ENCODE results near the gene H1-8. TPM values are rescaled to one million over a fixed set of nuclear protein-coding genes. Genes with fewer than 3 reads are reported as not detected.
A peak's percentile ranks its signal among the peaks of the same experiment; 100 is the strongest.

The H1-8 gene
- total RNA-seq, 5 donors from 2014 or later (not counting 1 experiment from before 2014, with no cell fraction given) = not detected

DNA sequence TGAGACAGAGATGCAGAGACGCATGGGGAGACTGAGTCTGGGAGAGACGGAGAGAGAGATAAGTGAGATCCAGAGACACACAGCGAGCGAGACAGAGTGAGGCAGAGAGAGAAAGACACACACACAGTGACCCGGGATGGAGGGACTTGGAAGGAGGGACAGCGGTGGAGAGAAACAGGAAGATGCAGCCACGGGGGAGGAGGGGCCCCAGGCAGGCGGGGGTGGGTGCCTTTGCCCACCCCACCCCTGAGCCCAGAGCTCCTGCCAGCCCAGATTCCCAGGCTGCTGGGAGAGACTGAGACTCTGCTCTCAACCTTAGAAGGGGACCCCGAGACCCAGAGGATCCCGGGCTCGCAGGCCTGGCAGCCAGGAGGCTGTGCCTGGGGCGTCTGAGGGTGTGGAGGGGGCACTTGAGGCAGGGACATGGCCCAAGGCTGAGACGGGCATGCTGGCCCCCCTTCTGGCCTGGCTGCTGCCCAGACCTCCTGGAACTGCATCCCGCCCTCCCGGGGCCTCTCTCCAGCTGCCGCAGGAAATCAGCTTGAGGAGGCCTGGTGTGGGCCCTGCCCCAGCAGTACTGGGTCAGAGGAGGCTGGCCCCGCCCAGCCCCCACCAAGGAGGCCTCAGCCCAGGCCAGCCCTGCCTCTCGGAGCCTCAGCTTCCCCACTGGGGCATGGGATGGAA, 18.1 kb downstream of the H1-8 start:
- no peak for ATAC-seq (replicated peaks in 1 of 4)
- H3K4me1 Mint-ChIP-seq = peaks cover 6 to 15% (median 7%) of the 10 kb centered on the region in 3 donors
- peaks cover 0 to 4% of the 10 kb centered on the region in 2 experiments for H3K27me3 ChIP-seq (replicated peaks in 1 of 2; ENCODE audit: control insufficient read depth in 2 of 2, extremely low read depth in 1 of 2, insufficient read depth in 2 of 2, low read length in 1 of 2)
- ChIA-PET POLR2A (interaction anchor here in 1 of 2 donors (0.6 to 0.8 kb wide), 2 partner anchors 15 to 48 kb away, joined by 3 to 4 read pairs; no protein-coding TSS in a partner anchor), CTCF (no interaction called here)
- 90% methylated on average over 14 of the region's 18 CpGs for WGBS (ENCODE audit: insufficient coverage)
- no peak overlapping the region for H3K4me3 Mint-ChIP-seq
- no peaks in the 10 kb centered on the region for H3K9me3 Mint-ChIP-seq
- peaks cover 0 to 2% of the 10 kb centered on the region in 2 donors for H3K27me3 Mint-ChIP-seq
- peak overlapping the region in 1 of 2 donors; percentile 1 for H3K27ac Mint-ChIP-seq
- H3K36me3 ChIP-seq (ENCODE audit: control insufficient read depth in 2 of 2, extremely low read depth in 1 of 2, insufficient read depth in 1 of 2, low read length in 1 of 2) = peaks cover 0 to 3% of the 10 kb centered on the region in 2 donors
- H3K36me3 Mint-ChIP-seq = peaks cover 4% of the 10 kb centered on the region
- H3K4me3 ChIP-seq (ENCODE audit: control insufficient read depth in 1 of 2, extremely low read depth in 1 of 2, low read length in 1 of 2) = no peak overlapping the region
- H3K9me3 ChIP-seq = no peaks in the 10 kb centered on the region
- no peak overlapping the region for H3K27ac ChIP-seq (ENCODE audit: low read length)
- peaks cover 0 to 25% of the 10 kb centered on the region in 2 experiments for H3K4me1 ChIP-seq (ENCODE audit: control insufficient read depth in 1 of 2, extremely low read depth in 1 of 2, insufficient read depth in 2 of 2, low read length in 2 of 2)
- DNase-seq = no peak

DNA sequence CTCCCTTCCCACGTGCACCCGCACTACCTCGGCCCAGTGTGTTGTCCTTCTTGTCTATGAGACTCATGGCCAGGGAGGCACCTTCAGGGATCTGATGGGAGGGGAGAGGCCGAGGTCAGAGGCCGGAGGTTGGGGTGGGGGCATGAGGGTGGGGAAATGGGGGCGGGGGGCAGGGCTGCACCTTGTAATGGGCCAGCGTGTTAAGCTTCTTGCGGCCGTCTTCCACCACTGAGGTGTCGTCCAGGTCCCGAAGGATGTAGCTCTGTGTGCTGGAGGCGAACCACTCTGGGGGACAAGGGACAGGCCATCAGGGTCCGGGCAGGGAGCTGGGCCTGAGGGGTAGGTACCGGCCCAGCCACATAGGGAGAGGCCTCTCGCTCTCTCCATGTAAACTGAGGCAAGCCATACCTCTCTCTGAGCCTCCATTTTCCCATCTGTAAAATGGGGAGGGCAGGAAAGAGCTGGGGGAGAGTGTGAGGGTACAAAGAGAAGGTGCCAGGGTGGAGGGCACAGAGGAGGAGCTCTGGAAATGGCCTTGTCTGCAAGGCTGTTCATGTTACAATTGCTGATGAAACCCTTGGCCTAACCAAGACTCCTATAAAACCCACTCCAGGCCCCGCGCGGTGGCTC, 18.8 kb downstream of the H1-8 start:
- POLR2A ChIA-PET = interaction anchor here in 1 of 2 donors (0.6 to 0.8 kb wide), 2 partner anchors 16 to 48 kb away, joined by 3 to 4 read pairs; no protein-coding TSS in a partner anchor
- CTCF ChIA-PET = no interaction called here

DNA sequence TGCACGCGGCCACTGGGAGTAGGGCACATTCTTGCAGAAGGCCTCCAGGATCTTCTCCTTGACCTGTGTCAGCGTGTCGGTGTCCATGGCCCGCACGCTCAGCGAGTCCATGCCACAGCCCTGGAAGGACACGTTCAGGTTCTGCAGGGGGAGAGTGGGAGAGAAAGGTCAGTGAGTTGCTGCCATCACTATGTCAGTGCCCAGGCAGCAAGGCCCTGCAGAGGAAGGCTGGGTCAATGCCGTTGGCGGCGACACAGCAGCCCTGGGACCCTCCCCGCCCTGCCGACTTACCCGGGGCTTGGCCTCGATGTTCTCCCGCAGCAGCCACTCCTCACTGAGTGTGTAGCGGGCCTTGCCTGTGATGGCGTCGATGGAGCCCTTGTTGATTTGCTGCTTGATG, 19.8 kb downstream of the H1-8 start:
- ChIA-PET CTCF (no interaction called here), POLR2A (no interaction called here)
- ATAC-seq (replicated peaks in 1 of 4) (no peak), DNase-seq (no peak)
- peaks cover 0 to 33% of the 10 kb centered on the region in 2 experiments for H3K4me1 ChIP-seq (ENCODE audit: control insufficient read depth in 1 of 2, extremely low read depth in 1 of 2, insufficient read depth in 2 of 2, low read length in 2 of 2)
- Mint-ChIP-seq H3K4me3 (no peak overlapping the region), H3K27ac (no peak overlapping the region), H3K9me3 (no peaks in the 10 kb centered on the region), H3K4me1 (peaks cover 6 to 15% (median 6%) of the 10 kb centered on the region in 3 donors), H3K27me3 (no peaks in the 10 kb centered on the region), H3K36me3 (peaks cover 1% of the 10 kb centered on the region)
- no peak overlapping the region for H3K4me3 ChIP-seq (ENCODE audit: control insufficient read depth in 1 of 2, extremely low read depth in 1 of 2, low read length in 1 of 2)
- no peaks in the 10 kb centered on the region for H3K27me3 ChIP-seq (replicated peaks in 1 of 2; ENCODE audit: control insufficient read depth in 2 of 2, extremely low read depth in 1 of 2, insufficient read depth in 2 of 2, low read length in 1 of 2)
- WGBS (ENCODE audit: insufficient coverage) = 95% methylated on average over 16 of the region's 19 CpGs
- peaks cover 0 to 3% of the 10 kb centered on the region in 2 donors for H3K36me3 ChIP-seq (ENCODE audit: control insufficient read depth in 2 of 2, extremely low read depth in 1 of 2, insufficient read depth in 1 of 2, low read length in 1 of 2)
- no peak overlapping the region for H3K27ac ChIP-seq (ENCODE audit: low read length)
- no peaks in the 10 kb centered on the region for H3K9me3 ChIP-seq

More for the DNA sequence above, 18.8 kb downstream of the H1-8 start:
- Mint-ChIP-seq H3K27me3 (peaks cover 0 to 2% of the 10 kb centered on the region in 2 donors), H3K4me3 (no peak overlapping the region), H3K9me3 (no peaks in the 10 kb centered on the region), H3K36me3 (peaks cover 4% of the 10 kb centered on the region), H3K4me1 (peaks cover 6 to 15% (median 7%) of the 10 kb centered on the region in 3 donors), H3K27ac (no peak overlapping the region)
- peaks cover 0 to 3% of the 10 kb centered on the region in 2 donors for H3K36me3 ChIP-seq (ENCODE audit: control insufficient read depth in 2 of 2, extremely low read depth in 1 of 2, insufficient read depth in 1 of 2, low read length in 1 of 2)
- peaks cover 0 to 4% of the 10 kb centered on the region in 2 experiments for H3K27me3 ChIP-seq (replicated peaks in 1 of 2; ENCODE audit: control insufficient read depth in 2 of 2, extremely low read depth in 1 of 2, insufficient read depth in 2 of 2, low read length in 1 of 2)
- H3K27ac ChIP-seq (ENCODE audit: low read length) = no peak overlapping the region
- H3K4me3 ChIP-seq (ENCODE audit: control insufficient read depth in 1 of 2, extremely low read depth in 1 of 2, low read length in 1 of 2) = no peak overlapping the region
- ATAC-seq (replicated peaks in 1 of 4) (no peak), DNase-seq (no peak)
- H3K9me3 ChIP-seq = no peaks in the 10 kb centered on the region
- H3K4me1 ChIP-seq (ENCODE audit: control insufficient read depth in 1 of 2, extremely low read depth in 1 of 2, insufficient read depth in 2 of 2, low read length in 2 of 2) = peaks cover 0 to 32% of the 10 kb centered on the region in 2 experiments
- 89% methylated on average over 9 of the region's 18 CpGs for WGBS (ENCODE audit: insufficient coverage)

DNA sequence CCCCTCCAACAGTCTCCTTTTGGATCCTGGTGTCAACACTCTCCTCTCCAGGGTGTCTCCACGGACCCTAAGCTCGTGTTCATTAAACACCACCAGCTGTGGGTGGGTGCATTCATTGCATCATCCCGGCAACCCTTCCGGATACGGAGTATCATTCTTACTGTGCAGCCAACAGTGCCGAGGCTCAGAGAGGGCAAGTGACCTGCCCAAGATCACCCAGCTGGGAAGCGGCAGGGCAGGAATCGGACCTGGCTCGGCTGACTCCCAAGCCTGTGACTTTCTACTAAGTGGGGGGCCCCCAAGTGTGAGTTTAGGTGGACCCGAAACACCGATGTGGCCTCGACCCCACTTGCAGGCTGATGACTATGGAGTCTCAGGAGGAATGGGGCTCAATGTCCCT, 20.4 kb downstream of the H1-8 start:
- H3K9me3 ChIP-seq = no peaks in the 10 kb centered on the region
- peaks cover 0 to 3% of the 10 kb centered on the region in 2 donors for H3K36me3 ChIP-seq (ENCODE audit: control insufficient read depth in 2 of 2, extremely low read depth in 1 of 2, insufficient read depth in 1 of 2, low read length in 1 of 2)
- 94% methylated on average over 11 of the region's 12 CpGs for WGBS (ENCODE audit: insufficient coverage)
- Mint-ChIP-seq H3K27ac (no peak overlapping the region), H3K9me3 (no peaks in the 10 kb centered on the region), H3K27me3 (no peaks in the 10 kb centered on the region), H3K4me3 (no peak overlapping the region), H3K4me1 (peaks cover 3 to 12% (median 6%) of the 10 kb centered on the region in 3 donors), H3K36me3 (no peaks in the 10 kb centered on the region)
- no peaks in the 10 kb centered on the region for H3K27me3 ChIP-seq (replicated peaks in 1 of 2; ENCODE audit: control insufficient read depth in 2 of 2, extremely low read depth in 1 of 2, insufficient read depth in 2 of 2, low read length in 1 of 2)
- peaks cover 0 to 29% of the 10 kb centered on the region in 2 experiments for H3K4me1 ChIP-seq (ENCODE audit: control insufficient read depth in 1 of 2, extremely low read depth in 1 of 2, insufficient read depth in 2 of 2, low read length in 2 of 2)
- ATAC-seq (replicated peaks in 1 of 4) = no peak
- H3K4me3 ChIP-seq (ENCODE audit: control insufficient read depth in 1 of 2, extremely low read depth in 1 of 2, low read length in 1 of 2) = no peak overlapping the region
- ChIA-PET CTCF (no interaction called here), POLR2A (no interaction called here)
- DNase-seq = no peak
- H3K27ac ChIP-seq (ENCODE audit: low read length) = no peak overlapping the region

DNA sequence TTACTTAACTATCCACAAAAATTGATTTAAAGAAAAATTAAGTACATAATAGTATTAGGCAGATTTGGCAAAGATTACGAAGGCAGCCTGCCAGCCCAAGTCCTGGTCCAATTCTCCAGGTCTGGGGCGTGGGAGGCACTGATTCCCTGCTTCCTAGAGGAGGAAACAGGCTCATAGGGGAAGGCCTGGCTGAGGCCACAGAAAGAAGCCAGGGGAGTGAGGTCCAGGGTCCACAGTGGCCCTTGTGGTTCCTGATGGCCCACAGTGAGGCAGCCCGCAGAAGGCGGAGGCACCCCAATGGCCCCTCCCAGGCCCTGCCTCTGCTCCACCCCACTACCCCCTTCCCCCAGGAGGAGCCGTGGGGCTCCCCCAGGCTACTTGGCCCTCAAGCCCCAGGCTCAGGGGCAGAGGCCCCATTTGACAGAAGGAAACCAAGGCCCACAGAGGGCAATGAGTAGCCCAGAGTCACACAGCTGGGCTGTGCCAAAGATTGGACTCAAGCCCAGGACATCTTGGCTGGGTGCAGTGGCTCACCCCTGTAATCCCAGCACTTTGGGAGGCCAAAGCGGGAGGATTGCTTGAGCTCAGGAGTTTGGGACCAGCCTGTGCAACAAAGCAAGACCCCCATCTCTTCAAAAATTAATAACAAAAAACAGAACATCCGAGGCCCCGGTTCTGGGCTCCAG, 21.0 kb downstream of the H1-8 start:
- Mint-ChIP-seq H3K27ac (no peak overlapping the region), H3K4me3 (no peak overlapping the region), H3K36me3 (no peaks in the 10 kb centered on the region), H3K9me3 (no peaks in the 10 kb centered on the region), H3K4me1 (peaks cover 4 to 10% (median 6%) of the 10 kb centered on the region in 3 donors), H3K27me3 (no peaks in the 10 kb centered on the region)
- CTCF ChIA-PET = no interaction called here
- WGBS (ENCODE audit: insufficient coverage) = 85% methylated on average over 8 of the region's 8 CpGs
- ATAC-seq (replicated peaks in 1 of 4) (no peak), DNase-seq (no peak)
- POLR2A ChIA-PET = no interaction called here
- no peak overlapping the region for H3K27ac ChIP-seq (ENCODE audit: low read length)
- H3K36me3 ChIP-seq (ENCODE audit: control insufficient read depth in 2 of 2, extremely low read depth in 1 of 2, insufficient read depth in 1 of 2, low read length in 1 of 2) = peaks cover 0 to 3% of the 10 kb centered on the region in 2 donors
- H3K9me3 ChIP-seq = no peaks in the 10 kb centered on the region
- H3K27me3 ChIP-seq (replicated peaks in 1 of 2; ENCODE audit: control insufficient read depth in 2 of 2, extremely low read depth in 1 of 2, insufficient read depth in 2 of 2, low read length in 1 of 2) = no peaks in the 10 kb centered on the region
- H3K4me1 ChIP-seq (ENCODE audit: control insufficient read depth in 1 of 2, extremely low read depth in 1 of 2, insufficient read depth in 2 of 2, low read length in 2 of 2) = peaks cover 0 to 28% of the 10 kb centered on the region in 2 experiments
- no peak overlapping the region for H3K4me3 ChIP-seq (ENCODE audit: control insufficient read depth in 1 of 2, extremely low read depth in 1 of 2, low read length in 1 of 2)

DNA sequence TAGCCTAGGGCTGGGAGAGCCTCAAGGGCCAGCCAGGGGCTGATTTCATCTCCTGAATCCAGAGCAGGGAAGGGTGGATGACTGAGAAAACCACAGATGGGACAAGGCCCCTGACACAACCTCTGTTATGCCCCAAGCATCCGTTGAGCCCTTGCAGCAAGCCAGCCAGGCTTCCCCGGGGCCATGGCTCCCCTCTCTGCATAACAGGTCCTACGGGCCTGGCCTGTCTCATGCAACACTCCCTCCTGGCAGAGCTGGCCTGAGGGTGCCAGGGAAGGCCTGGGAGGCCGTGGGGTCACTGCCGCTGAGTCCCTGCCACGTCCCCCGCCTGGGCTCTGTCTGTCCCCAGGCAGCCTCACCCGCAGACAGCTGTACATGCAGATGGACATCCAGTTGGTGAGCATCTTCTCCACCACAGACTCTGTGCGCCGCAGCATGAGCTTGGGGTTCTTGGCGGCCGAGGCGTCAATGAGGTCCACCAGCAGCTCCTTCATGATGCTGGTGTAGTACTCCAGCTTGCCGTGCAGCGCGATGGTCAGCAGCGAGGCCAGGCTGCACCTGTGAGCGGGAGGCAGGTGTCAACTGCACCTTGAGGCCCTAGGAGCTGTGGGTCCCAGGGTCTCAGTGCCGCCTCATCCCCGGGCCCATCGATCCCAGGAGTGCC, 22.1 kb downstream of the H1-8 start:
- Histone ChIP-seq H3K27ac (ENCODE audit: low read length) (no peak overlapping the region), H3K4me1 (ENCODE audit: control insufficient read depth in 1 of 2, extremely low read depth in 1 of 2, insufficient read depth in 2 of 2, low read length in 2 of 2) (peaks cover 0 to 25% of the 10 kb centered on the region in 2 experiments), H3K27me3 (replicated peaks in 1 of 2; ENCODE audit: control insufficient read depth in 2 of 2, extremely low read depth in 1 of 2, insufficient read depth in 2 of 2, low read length in 1 of 2) (no peaks in the 10 kb centered on the region), H3K9me3 (no peaks in the 10 kb centered on the region), H3K36me3 (ENCODE audit: control insufficient read depth in 2 of 2, extremely low read depth in 1 of 2, insufficient read depth in 1 of 2, low read length in 1 of 2) (peaks cover 0 to 3% of the 10 kb centered on the region in 2 donors), H3K4me3 (ENCODE audit: control insufficient read depth in 1 of 2, extremely low read depth in 1 of 2, low read length in 1 of 2) (no peak overlapping the region)
- no peak for ATAC-seq (replicated peaks in 1 of 4)
- H3K4me1 Mint-ChIP-seq = peaks cover 4 to 12% (median 6%) of the 10 kb centered on the region in 3 donors
- WGBS (ENCODE audit: insufficient coverage) = 92% methylated on average over 16 of the region's 21 CpGs
- H3K27ac Mint-ChIP-seq = no peak overlapping the region
- DNase-seq = no peak
- H3K27me3 Mint-ChIP-seq = no peaks in the 10 kb centered on the region
- no peak overlapping the region for H3K4me3 Mint-ChIP-seq
- H3K36me3 Mint-ChIP-seq = no peaks in the 10 kb centered on the region
- no peaks in the 10 kb centered on the region for H3K9me3 Mint-ChIP-seq
- ChIA-PET CTCF (no interaction called here), POLR2A (no interaction called here)
